HL-60 (cell line): Measurements from ENCODE around the gene STARD7.

Experiments
- DNase-seq, 2 experiments: peaks; one replicate each; pipeline ENCODE4 v3.0.0-alpha.2; 2010 to 2020; ENCODE audit warnings: low read depth in 1 of 2, low spot score in 1 of 2
- H3K27ac ChIP-seq: fragments of 250-450 bp; sonication (Bioruptor Pico); replicated peaks from 2 replicates; pipeline ENCODE4 v1.5.1; 2020; ENCODE audit warnings: mild to moderate bottlenecking, moderate library complexity
- H3K27me3 ChIP-seq: fragments of 250-450 bp; sonication (Bioruptor Pico); 2 replicates; pipeline ENCODE4 v1.5.1; 2021; ENCODE audit warnings: mild to moderate bottlenecking, moderate library complexity; ENCODE audit not compliant: insufficient read depth, poor library complexity, severe bottlenecking
- H3K4me3 ChIP-seq: replicated peaks from 2 replicates; pipeline ENCODE4 v1.5.1; 2011; ENCODE audit warnings: mild to moderate bottlenecking, control low read depth, low read length; ENCODE audit not compliant: insufficient read depth
- CTCF ChIP-seq: IDR thresholded peaks from one replicate; pipeline ENCODE4 v1.5.1; 2011; ENCODE audit warnings: low read length, control low read depth, inconsistent platforms; ENCODE audit not compliant: insufficient read depth
- GABPA ChIP-seq: IDR thresholded peaks from 2 replicates; pipeline ENCODE4 v1.6.1; 2012; ENCODE audit warnings: low read depth
- POLR2AphosphoS5 ChIP-seq: IDR thresholded peaks from 2 replicates; pipeline ENCODE4 v1.6.1; 2012; ENCODE audit warnings: low read depth
- REST ChIP-seq: IDR thresholded peaks from 2 replicates; pipeline ENCODE4 v1.6.1; 2012; ENCODE audit warnings: low read depth; ENCODE audit not compliant: insufficient replicate concordance
- SPI1 ChIP-seq: IDR thresholded peaks from 2 replicates; pipeline ENCODE4 v1.6.1; 2012; ENCODE audit warnings: low read depth, mild to moderate bottlenecking, borderline replicate concordance

STARD7 gene

GRCh38 chr2:96184989-96185388, 23.6 kb downstream of the STARD7 start:
- no peak for DNase-seq
- TF ChIP-seq REST (no peak), SPI1 (no peak), CTCF (no peak), POLR2AphosphoS5 (no peak), GABPA (no peak)
- Histone ChIP-seq H3K4me3 (no peak overlapping the region), H3K27me3 (no peaks in the 10 kb centered on the region), H3K27ac (no peak overlapping the region)

- Histone ChIP-seq H3K27ac (no peak overlapping the region), H3K4me3 (no peak overlapping the region), H3K27me3 (no peaks in the 10 kb centered on the region)
- no peak for TF ChIP-seq SPI1
- no peak for TF ChIP-seq GABPA
- peak; percentile 47; the same call in 1 of the 2 replicates for TF ChIP-seq POLR2AphosphoS5
- no peak for TF ChIP-seq CTCF
- no peak for DNase-seq
These were observed 24.4 kb downstream of the STARD7 start for GRCh38 chr2:96184188-96184587.

GRCh38 chr2:96181529-96181928, 27.1 kb downstream of the STARD7 start:
- TF ChIP-seq REST (no peak), CTCF (no peak), SPI1 (no peak), GABPA (no peak), POLR2AphosphoS5 (no peak)
- Histone ChIP-seq H3K27ac (no peak overlapping the region), H3K4me3 (no peak overlapping the region), H3K27me3 (no peaks in the 10 kb centered on the region)
- no peak for DNase-seq

GRCh38 chr2:96180521-96180920, 28.1 kb downstream of the STARD7 start:
- Histone ChIP-seq H3K4me3 (no peak overlapping the region), H3K27ac (no peak overlapping the region), H3K27me3 (no peaks in the 10 kb centered on the region)
- TF ChIP-seq CTCF (no peak), SPI1 (no peak), POLR2AphosphoS5 (no peak), GABPA (no peak), REST (no peak)
- no peak for DNase-seq
